GOT3 (cell line): ENCODE results near the gene TMPRSS7.
"Not testable (repeated sequence)": the region's sequence is repeated elsewhere in the genome, so short reads cannot be mapped to it uniquely, and the experiment has no call there.

Source experiments
- DNase-seq: peaks from one replicate; lab custom pipeline; 2025; ENCODE audit warnings: mixed read lengths; lab: John Stamatoyannopoulos, UW

Gene TMPRSS7

DNA sequence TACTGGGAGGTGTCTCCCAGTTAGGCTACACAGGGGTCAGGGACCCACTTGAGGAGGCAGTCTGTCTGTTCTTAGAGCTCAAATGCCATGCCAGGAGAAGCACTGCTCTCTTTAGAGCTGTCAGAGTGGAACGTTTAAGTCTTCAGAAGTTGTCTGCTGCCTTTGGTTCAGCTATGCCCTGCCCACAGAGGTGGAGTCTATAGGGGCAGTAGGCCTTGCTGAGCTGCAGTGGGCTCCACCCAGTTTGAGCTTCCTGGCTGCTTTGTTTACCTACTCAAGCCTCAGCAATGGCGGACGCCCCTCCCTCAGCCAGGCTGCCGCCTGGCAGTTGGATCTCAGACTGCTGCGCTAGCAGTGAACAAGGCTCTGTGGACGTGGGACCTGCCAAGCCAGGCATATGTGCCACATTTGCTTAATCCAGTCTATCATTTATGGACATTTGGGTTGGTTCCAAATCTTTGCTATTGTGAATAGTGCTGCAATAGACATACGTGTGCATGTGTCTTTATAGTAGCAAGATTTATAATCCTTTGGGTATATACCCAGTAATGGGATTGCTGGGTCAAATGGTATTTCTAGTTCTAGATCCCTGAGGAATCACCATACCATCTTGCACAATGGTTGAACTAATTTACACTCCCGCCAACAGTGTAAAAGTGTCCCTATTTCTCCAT is 38.0 kb downstream of the TMPRSS7 start:
- not testable (repeated sequence) for DNase-seq

DNA sequence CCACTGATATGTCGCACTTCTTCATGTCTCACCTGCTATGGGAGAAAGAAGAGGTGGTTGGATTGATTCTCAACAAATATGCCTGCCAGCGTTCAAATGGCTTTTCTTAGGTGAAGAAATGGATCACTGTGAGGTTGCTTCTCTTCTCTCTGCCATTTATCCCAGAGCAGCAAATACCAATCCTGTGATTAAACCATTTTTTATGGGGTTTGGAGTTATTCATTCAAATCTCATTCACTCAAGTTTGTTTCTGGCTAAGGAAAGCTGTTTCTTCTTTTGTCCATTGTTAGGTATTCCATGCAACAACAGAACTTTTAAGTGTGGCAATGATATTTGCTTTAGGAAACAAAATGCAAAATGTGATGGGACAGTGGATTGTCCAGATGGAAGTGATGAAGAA is 39.5 kb downstream of the TMPRSS7 start:
- DNase-seq: no peak

DNA sequence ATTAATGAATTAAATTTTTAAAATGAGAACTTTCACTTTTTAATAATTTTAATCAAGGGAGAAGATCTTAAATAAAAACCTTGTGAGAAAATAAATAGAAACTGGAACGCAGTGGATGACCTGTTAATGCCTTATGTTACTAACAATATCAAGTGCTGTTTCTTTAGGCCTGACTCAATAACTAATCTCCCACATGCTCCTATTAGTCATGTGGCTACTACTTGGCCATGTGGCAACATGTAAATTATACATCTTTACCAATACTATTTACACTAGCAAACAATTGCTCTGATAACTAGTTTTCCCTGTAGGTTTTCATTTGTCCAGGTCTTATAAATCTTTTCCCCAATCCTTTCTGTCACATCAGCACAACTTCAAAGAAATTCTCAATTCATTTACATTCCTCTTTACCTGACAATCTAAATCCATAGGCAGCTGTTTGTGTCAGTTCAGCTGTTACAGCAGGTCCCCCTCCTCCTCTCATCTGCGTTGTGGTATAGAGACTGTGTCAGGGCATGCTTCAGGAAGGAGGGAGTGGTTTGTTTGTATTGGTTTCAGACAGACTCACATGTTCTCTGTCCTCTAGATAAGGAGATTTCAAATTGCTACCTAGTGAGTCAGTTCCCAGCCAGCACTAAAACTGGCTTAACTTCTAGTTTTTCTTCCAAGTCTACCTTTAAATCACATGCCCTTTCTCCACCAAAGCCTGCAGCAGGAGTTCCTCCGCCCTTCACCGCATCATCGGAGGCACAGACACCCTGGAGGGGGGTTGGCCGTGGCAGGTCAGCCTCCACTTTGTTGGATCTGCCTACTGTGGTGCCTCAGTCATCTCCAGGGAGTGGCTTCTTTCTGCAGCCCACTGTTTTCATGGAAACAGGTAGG is 40.3 kb downstream of the TMPRSS7 start:
- DNase-seq: no peak

DNA sequence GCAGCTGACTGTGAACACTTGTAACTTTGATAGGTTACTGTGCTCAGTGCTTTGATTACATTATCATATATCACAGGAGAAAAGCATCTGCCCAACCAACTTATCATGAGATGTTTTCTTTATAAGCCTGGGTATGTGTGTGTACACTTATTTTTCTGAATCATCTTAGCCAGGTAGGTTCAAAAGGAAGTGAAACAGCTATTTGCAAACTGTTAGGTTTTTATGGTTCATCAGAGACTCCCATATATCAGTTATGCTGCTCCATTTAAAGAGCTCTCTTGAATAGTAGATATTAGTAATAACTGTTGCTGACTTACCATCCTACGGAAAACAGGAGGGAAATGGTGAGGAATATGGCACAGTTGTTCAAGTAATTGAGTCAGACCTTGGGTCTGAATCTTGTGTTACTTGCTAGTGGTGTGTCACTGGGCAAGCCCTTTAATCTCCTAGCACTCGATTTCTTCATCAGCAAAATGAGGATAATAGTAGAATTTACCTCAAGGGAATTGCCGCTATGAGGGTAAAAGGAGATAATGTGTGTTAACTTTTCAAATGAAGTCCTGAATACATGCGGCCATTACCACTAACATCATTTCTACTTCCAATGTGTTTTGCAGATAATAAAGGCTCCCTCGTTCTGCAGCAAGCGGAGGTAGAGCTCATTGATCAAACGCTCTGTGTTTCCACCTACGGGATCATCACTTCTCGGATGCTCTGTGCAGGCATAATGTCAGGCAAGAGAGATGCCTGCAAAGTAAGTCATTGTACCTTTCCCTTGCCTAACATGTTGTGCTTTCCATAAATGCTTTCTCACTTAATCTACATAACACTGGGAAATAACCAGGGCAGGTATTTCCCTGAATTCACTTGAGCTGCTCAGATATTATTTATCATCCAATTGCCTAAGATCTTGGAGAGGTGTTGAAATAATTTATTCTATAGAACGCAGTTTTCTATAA is 43.9 kb downstream of the TMPRSS7 start:
- no peak for DNase-seq

DNA sequence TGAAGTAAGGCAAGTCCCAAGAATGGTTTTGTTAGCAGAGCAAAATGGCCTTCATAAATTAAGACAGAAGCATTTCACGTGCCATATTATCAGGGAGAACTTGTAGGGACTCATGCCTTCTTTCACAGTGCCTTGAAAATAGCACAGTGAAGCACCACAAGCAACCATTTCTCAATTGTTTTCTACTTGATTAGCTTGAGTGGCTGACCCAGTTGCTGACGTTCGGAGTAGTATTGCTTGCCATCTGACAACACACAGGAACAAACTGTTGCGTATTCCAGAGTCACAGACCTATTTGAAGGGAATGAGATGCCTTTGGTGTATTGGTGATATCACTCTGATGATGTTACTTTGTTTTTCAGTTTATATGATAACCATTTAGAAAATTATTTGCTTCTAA is 48.7 kb downstream of the TMPRSS7 start:
- DNase-seq: no peak

DNA sequence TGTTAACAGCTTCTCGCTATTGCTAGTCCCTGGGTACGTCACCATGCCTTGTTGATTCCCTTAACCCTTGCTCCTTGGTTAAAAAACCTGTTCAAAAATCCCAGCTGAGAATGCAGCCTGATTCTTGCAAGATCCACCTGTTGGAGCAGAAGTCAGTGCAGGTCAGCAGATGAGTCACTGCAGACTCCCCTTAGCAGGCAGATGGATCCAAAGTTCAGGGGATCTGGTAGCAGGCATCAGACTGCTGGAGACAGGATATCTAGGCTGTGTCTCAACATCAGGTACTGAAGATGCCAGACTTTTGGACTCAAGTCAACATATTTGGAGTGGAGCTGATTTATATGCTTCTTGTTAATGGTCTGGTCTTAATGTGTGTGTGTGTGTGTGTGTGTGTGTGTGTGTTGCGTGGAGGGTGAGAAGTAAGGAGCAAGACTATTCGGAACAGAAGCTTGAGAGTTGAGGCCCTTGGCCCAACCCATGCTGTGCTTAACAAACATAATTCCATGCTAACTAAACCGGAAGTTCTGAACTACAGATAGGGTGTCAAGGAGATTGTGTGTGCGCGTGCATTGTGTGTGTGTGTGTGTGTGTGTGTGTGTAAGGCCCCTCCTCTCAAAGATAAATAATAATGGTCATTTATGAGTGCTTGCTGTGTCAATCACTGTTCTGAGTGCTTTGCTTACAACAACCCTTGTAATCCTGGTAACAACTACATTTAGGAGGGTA is 50.6 kb downstream of the TMPRSS7 start:
- no peak for DNase-seq

DNA sequence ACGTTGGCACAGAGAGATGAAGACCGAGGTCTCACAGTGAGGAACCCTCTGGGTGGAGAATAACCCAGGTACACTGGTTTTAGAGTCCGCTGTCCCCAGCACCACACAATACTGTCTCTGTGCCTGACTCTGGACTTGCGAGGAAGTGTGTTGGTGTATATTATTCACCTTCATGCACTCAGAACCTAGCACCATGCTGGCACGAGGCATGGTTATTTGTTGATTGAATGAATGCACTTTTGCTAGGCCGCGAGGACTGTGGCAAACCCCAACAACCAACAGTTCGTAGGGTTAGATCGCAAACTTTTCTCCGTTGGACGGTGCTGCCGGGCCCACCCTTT is 51.2 kb downstream of the TMPRSS7 start:
- no peak for DNase-seq

DNA sequence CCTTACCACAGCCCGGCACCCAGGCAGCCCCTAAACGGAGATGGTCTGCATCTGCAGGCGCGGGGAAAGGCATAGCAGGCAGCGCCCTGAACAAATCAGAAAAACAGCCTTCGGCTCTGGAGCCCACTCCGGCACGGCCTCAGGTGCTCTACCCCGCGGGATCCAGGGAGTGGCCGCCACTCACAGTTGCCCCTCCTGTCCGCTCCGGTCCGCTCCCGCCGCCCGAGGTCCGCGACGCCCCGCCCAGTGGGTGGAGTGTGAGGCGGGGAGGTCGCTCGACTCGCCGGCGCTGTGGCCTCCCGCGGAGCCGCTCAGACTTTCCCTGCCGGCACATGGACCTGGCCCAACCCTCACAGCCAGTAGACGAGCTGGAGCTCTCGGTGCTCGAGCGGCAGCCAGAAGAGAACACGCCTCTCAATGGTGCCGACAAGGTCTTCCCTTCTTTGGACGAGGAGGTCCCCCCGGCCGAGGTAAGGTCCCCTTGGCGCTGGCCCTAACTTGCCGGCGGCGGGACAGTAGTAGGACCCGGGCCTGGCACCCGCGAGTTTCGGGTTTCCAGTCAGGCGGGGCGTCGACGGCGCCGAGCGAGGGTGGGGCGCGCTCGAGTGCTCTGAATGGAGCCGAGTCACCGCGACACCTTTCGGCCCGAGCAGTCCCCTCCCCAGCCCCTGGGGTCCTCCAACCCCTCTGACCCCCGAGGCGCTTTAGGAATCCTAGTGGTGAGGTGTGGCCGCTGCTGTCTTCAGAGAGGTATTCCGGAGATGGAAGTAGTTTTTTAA is 51.7 kb downstream of the TMPRSS7 start, which contains the start of gene C3orf52:
Gene C3orf52, plus strand, starts transcription at position 314 of the 779 bp plus-strand sequence. Its CDS starts 19 bp downstream, at position 333.
- DNase-seq: peak; percentile 41

DNA sequence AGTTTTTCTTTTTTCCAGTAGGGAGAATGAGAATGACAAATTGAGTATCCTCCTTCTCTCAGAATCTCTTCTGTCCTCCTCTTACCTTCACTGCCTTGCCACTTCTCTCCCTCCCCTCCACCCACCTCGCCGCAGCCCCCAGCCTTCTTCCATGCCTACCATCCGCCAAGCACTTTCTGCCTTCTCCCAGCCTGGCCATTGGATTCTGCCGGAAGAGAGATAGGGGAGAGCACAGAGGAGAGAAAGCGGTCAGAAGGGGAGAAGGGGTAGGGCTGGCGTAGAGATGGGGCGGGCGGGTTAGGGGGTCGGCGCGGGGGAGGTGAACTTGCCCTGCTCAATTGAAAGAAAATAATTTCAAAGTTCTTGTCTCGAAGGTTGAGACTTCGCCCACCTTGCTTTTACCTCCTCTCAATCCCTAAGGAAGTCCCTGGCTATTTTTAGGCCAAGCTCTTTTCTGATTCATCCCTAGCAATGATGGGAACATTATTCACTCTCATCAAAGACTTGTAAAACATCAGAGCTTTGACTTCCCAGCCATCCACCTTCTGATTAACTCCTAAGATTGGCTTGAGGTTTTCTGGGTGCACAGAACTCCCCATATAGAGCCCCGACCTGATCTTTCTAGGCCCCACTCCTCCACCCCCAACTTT is 52.5 kb downstream of the TMPRSS7 start:
- DNase-seq: no peak

DNA sequence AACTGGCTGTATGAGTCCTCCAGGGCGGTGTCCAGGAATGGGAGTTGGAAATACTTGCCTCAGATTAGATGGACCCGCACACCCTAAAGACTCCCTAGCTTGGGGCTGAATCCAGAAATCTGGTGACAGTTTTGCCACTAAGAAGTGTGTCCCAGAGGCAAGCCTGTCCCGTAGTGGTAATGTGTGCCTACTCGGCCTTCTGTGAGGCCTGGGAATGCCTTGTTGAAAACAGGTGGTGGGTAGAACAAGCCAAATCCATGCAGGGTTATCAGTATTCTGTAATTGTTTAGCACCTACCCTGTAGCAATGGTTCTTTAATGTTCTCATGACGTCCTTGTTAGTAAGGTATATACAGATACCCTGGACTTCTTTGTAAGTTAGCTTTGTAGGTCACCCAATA is 53.2 kb downstream of the TMPRSS7 start:
- no peak for DNase-seq

DNA sequence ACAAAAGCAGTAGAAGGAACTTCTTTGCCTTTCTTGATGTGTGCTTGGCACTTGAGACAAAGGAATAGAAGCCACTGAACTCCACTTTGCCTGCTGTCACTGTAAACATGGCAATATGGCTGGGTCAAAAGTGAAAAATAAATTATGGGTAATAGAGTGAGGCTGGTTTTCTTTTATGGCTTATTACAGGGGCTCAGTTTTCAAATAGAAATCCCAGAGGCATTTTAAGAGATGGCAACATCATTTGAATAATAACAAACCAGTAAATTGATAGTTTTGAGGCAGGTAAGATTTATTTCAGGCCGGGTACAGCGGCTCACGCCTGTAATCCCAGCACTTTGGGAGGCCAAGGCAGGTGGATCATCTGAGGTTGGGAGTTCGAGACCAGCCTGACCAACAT is 54.4 kb downstream of the TMPRSS7 start:
- DNase-seq: no peak

DNA sequence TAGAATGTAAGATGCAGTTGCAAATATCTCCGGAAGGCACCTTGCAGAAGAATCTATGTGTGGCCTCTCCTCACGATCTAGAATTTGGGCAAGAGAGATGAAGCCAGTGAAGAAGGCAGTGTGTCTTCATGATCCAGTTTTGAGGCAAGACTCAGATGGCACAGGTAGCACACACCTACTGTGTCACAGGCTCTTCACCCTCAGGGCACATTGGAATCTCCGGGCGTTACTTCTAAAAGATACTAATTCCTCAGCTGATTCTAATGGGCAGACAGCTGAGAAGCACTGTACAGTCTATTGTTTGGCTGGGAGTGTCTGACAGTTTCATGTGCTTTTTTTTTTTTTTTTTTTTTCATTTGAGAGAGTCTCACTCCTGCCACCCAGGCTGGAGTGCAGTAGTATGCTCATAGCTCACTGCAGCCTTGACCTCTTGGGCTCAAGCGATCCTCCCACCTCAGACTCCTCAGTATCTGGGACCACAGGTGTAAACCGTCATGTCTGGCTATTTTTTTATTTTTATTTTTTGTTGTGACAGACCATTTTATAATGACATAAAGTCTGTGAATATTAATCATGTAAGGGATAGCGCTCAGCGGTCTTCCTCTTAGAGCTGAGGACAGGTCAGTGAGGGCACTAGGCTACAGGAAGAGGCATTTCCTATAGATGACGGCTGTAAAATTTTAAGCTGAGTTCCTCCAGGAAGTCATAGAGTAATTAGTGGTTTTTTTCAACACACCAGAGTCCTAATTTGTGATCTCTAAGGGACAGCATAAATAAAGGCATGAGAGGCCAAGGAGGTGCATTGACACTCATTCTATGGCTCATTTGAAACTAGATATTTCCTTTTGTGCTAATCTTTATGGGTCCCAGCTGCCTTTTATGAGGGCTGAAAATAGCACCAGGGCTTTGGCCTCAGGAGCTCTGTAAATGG is 55.7 kb downstream of the TMPRSS7 start:
- no peak for DNase-seq

DNA sequence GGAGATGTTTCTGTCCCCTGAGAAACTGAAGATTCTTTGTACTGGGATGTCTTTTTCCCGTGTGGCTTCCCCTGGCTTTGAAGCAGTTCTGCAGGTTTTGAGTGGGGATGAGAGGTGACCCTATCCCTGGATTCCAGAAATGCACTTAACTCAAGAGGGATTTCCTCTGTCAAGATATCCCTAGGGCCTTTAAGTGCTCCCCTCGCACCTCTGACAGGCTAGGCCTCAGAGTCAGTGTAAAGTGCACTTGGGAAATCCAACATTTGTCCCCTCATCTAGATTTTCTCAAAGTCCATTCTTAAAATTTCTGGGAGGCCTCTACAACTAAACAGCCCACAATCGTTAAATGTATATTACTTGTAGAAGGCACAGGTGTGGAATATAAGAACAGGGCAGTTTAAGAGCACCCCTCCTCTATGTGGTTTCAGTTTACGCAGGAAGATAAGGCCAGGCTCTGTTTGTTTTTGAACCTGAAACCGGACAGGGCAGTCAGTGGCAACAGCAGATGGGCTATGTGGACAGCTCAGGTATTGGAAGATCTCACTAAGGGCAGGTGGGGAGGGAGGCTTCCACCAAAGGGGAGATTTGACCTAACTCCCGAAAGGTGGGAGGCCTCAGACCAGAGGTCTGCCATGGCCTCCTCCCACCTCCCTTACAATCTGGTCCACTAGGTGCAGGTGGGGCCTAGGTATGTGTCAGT is 56.5 kb downstream of the TMPRSS7 start:
- no peak for DNase-seq

DNA sequence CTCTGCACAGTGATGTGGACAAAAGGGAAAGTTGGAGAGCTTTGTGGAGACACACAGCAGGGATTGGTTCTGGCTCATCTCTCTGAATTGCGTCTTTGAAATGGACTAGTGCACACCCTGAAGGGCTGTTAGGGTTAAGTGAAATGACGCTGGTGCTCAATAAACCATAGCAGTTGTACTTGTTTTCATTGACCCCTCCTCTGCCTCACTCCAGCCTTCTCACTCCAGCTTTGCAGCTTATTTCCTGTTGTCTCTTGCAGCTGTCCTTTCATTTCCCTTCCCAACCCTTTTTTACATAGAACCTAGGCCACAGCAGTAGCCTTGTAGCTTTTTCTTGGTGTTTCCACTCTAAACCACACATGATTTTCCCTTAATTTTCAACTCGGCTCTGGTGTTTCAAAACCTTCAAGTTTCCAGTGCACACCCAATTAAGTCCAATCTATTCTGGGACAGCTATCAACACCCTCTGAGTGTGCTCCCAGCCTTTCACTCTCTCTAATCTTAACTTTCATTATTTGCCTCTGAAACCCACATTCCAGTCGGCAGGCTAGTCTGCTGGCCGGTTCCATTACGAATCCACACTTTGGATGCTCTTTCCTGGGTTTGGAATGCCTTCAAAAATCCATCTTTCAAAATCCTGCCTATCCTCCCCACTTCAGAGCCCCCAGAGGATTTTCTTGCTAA is 58.1 kb downstream of the TMPRSS7 start:
- no peak for DNase-seq

DNA sequence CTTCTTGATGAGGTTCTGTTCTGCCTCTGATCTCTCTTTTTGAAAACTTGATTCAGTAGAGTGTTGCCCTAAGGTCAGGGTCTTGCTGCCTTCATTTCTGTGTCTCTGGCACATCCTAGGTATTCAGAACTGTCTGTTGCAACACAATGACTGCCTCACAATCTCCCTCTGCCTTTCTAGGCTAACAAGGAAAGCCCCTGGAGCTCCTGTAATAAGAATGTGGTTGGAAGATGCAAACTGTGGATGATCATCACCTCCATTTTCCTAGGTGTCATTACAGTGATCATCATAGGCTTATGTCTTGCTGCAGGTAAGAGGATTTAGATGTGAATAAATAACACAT is 58.6 kb downstream of the TMPRSS7 start:
- no peak for DNase-seq

DNA sequence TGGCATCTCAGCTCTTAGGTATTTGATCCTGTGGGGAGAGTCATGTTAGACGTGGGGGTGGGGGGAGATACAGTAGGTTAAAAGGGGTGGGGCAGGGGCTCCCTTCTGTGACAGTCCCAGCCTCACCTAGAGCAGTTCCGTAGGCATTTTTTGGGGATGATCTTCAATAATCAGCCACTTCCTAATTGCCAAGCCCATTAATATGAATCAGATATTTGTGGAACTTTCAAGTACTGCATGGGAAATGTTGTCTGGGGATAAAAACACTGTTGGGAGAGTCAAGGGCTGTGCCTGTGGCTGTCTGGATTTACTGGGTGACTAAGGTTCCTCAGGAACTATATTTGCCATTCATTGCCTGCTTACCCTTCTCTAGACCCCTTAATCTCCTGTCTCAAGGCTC is 61.2 kb downstream of the TMPRSS7 start:
- no peak for DNase-seq

DNA sequence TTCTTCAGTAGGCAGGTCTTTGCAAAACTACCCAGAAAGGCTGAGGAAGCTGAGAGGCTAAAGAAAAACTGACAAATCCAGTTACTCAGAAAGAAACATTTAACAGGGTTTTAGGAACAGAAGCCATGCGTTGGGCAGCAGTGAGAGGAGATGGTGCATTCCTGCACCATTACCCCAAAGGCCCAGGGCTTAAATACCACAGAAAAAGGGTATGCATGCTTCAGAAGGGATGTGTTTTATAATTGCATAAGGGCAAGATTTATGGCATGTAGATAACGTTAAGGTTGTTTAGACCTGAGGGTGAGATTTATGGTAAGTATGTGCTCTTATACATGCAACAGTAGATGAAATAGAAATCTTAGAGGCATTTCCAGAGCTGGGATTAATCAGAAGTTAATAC is 61.6 kb downstream of the TMPRSS7 start:
- no peak for DNase-seq

DNA sequence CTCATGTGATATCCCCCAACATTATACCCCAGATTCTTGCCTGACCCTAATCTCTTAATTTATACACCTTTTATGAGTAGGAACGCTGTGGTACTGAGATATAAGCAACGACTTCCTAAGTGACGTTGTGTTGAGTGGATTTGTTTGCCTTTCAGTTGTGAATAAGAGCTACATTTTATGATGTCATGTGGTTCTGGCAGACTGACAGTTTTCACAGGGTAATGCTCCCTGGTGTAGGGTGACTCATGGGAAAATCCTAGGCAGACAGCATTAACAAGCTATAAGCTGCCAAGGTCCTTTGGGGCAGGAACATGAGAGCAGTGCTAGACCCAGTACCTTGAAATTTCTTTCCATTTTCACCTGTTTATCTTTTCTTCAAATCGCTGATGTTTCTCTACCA is 62.8 kb downstream of the TMPRSS7 start:
- no peak for DNase-seq
